ENCODE data around the gene PSMD8. TPM values are rescaled to one million over a fixed set of nuclear protein-coding genes. Genes with fewer than 3 reads are reported as not detected.
"Not testable (repeated sequence)": the region's sequence is repeated elsewhere in the genome, so short reads cannot be mapped to it uniquely, and the experiment has no call there.

Gene PSMD8
- total and polyA plus RNA-seq, 4 experiments from 2014 or later = 89.6 to 197 (median 134) TPM

- Histone ChIP-seq H3K27me3 (ENCODE audit: insufficient read depth, low read length) (no peaks in the 10 kb centered on the region), H3K4me3 (ENCODE audit: low read length in 2 of 2) (peak within 1 kb of the TSS; percentile 52 to 94), H3K36me3 (ENCODE audit: insufficient read depth, low read length) (peaks cover 4% of the 10 kb centered on the region), H3K9me3 (ENCODE audit: control insufficient read depth in 1 of 2, low read length in 2 of 2) (no peaks in the 10 kb centered on the region), H3K27ac (ENCODE audit: low read depth, low read length) (peak within 1 kb of the TSS; percentile 77), H3K4me1 (ENCODE audit: insufficient read depth, low read length) (peaks cover 15% of the 10 kb centered on the region)
- peaks cover 2 to 17% (median 13%) of the 10 kb centered on the region in 4 donors for H3K4me1 Mint-ChIP-seq
- no peaks in the 10 kb centered on the region for H3K27me3 Mint-ChIP-seq
- ChIA-PET POLR2A (ENCODE audit: partially characterized antibody) (interaction anchor here (0.6 to 4.5 kb wide), 42 partner anchors 9 to 987 kb away, joined by 3 to 77 read pairs (median 5); partner anchors contain the start of genes ACTN4, CATSPERG, ECH1 and EIF3K), CTCF (ENCODE audit: partially characterized antibody) (interaction anchor here (0.6 to 4.1 kb wide), 60 partner anchors 9 to 676 kb away, joined by 3 to 47 read pairs (median 5); partner anchors contain the start of genes ACTN4, ECH1, EIF3K and GGN)
- H3K9me3 Mint-ChIP-seq = no peaks in the 10 kb centered on the region
- H3K27ac Mint-ChIP-seq = peak within 1 kb of the TSS; percentile 88 to 97 (median 96)
- peak within 1 kb of the TSS; percentile 89 to 95 (median 90) for H3K4me3 Mint-ChIP-seq
- peak; percentile 97 to 99 (median 98) for DNase-seq
- intact Hi-C loops (cut with micrococcal nuclease) = loop anchor here (1.0 to 5.0 kb wide), 11 partner anchors 15 to 549 kb away; partner anchors contain the start of genes CATSPERG, EIF3K, GGN and MRPS12
- peaks cover 5 to 14% of the 10 kb centered on the region in 2 donors for H3K36me3 Mint-ChIP-seq
Observed at GRCh38 chr19:38402967-38403674, 28.8 kb downstream of the PSMD8 start, which contains the start of gene FAM98C. Gene FAM98C (plus strand): TSS chr19:38403093. CDS start chr19:38403154, 61 bp downstream.

- DNase-seq = no peak
- H3K4me3 Mint-ChIP-seq = peak overlapping the region; percentile 55 to 95 (median 90)
- H3K36me3 ChIP-seq (ENCODE audit: insufficient read depth, low read length) = peaks cover 4% of the 10 kb centered on the region
- no peak overlapping the region for H3K27ac ChIP-seq (ENCODE audit: low read depth, low read length)
- ChIA-PET POLR2A (ENCODE audit: partially characterized antibody) (interaction anchor here (3.4 to 4.5 kb wide), 2 partner anchors 10 to 30 kb away, joined by 39 to 77 read pairs; partner anchors contain the start of gene PSMD8), CTCF (ENCODE audit: partially characterized antibody) (interaction anchor here (0.9 to 4.1 kb wide), 7 partner anchors 30 to 526 kb away, joined by 3 to 47 read pairs (median 31); partner anchors contain the start of genes MRPS12, PSMD8 and SARS2)
- H3K27ac Mint-ChIP-seq = peak overlapping the region in 5 of 7 donors; percentile 42 to 73 (median 61)
- H3K9me3 ChIP-seq (ENCODE audit: control insufficient read depth in 1 of 2, low read length in 2 of 2) = no peaks in the 10 kb centered on the region
- H3K27me3 Mint-ChIP-seq = no peaks in the 10 kb centered on the region
- peaks cover 15% of the 10 kb centered on the region for H3K4me1 ChIP-seq (ENCODE audit: insufficient read depth, low read length)
- peaks cover 2 to 17% (median 13%) of the 10 kb centered on the region in 4 donors for H3K4me1 Mint-ChIP-seq
- no peaks in the 10 kb centered on the region for H3K27me3 ChIP-seq (ENCODE audit: insufficient read depth, low read length)
- H3K36me3 Mint-ChIP-seq = peaks cover 5 to 17% of the 10 kb centered on the region in 2 donors
- peaks cover 0 to 3% (median 0%) of the 10 kb centered on the region in 8 donors for H3K9me3 Mint-ChIP-seq
- intact Hi-C loops (cut with micrococcal nuclease) = loop anchor here (5.0 kb wide), 1 partner anchor 327 kb away; no protein-coding TSS in a partner anchor
- no peak overlapping the region for H3K4me3 ChIP-seq (ENCODE audit: low read length in 2 of 2)
Observed at GRCh38 chr19:38404858-38405257, 30.5 kb downstream of the PSMD8 start.

- Mint-ChIP-seq H3K27me3 (no peaks in the 10 kb centered on the region), H3K27ac (peak overlapping the region in 4 of 7 donors; percentile 19 to 73 (median 61)), H3K4me1 (peaks cover 2 to 17% (median 13%) of the 10 kb centered on the region in 4 donors), H3K36me3 (peaks cover 5 to 17% of the 10 kb centered on the region in 2 donors), H3K4me3 (peak overlapping the region in 5 of 8 donors; percentile 8 to 95 (median 39)), H3K9me3 (peaks cover 0 to 3% (median 0%) of the 10 kb centered on the region in 8 donors)
- Histone ChIP-seq H3K4me1 (ENCODE audit: insufficient read depth, low read length) (peaks cover 15% of the 10 kb centered on the region), H3K27ac (ENCODE audit: low read depth, low read length) (no peak overlapping the region), H3K27me3 (ENCODE audit: insufficient read depth, low read length) (no peaks in the 10 kb centered on the region), H3K4me3 (ENCODE audit: low read length in 2 of 2) (no peak overlapping the region), H3K36me3 (ENCODE audit: insufficient read depth, low read length) (peaks cover 4% of the 10 kb centered on the region), H3K9me3 (ENCODE audit: control insufficient read depth in 1 of 2, low read length in 2 of 2) (no peaks in the 10 kb centered on the region)
- ChIA-PET CTCF (ENCODE audit: partially characterized antibody) (interaction anchor here (0.9 to 4.1 kb wide), 6 partner anchors 30 to 525 kb away, joined by 3 to 47 read pairs (median 17); partner anchors contain the start of genes MRPS12, PSMD8 and SARS2), POLR2A (ENCODE audit: partially characterized antibody) (interaction anchor here (3.4 to 4.5 kb wide), 2 partner anchors 11 to 31 kb away, joined by 39 to 77 read pairs; partner anchors contain the start of gene PSMD8)
- intact Hi-C loops (cut with micrococcal nuclease) = no loop called here
- DNase-seq = no peak
Observed at GRCh38 chr19:38405276-38405675, 30.9 kb downstream of the PSMD8 start.

GRCh38 chr19:38409631-38410133, 35.3 kb downstream of the PSMD8 start:
- Histone ChIP-seq H3K27me3 (ENCODE audit: insufficient read depth, low read length) (no peaks in the 10 kb centered on the region), H3K9me3 (ENCODE audit: control insufficient read depth in 1 of 2, low read length in 2 of 2) (no peaks in the 10 kb centered on the region), H3K27ac (ENCODE audit: low read depth, low read length) (no peak overlapping the region), H3K4me3 (ENCODE audit: low read length in 2 of 2) (no peak overlapping the region), H3K36me3 (ENCODE audit: insufficient read depth, low read length) (peaks cover 4% of the 10 kb centered on the region), H3K4me1 (ENCODE audit: insufficient read depth, low read length) (peaks cover 6% of the 10 kb centered on the region)
- Mint-ChIP-seq H3K27ac (peak overlapping the region in 4 of 7 donors; percentile 17 to 88 (median 29)), H3K9me3 (peaks cover 0 to 3% (median 0%) of the 10 kb centered on the region in 8 donors), H3K4me1 (peaks cover 0 to 3% (median under 1%) of the 10 kb centered on the region in 4 donors), H3K27me3 (no peaks in the 10 kb centered on the region), H3K36me3 (peaks cover 5 to 13% of the 10 kb centered on the region in 2 donors), H3K4me3 (no peak overlapping the region)
- DNase-seq = no peak
- intact Hi-C loops (cut with micrococcal nuclease) = no loop called here
- ChIA-PET POLR2A (ENCODE audit: partially characterized antibody) (interaction anchor here (1.1 kb wide), 1 partner anchor 14 kb away, joined by 3 read pairs; no protein-coding TSS in a partner anchor), CTCF (ENCODE audit: partially characterized antibody) (no interaction called here)

GRCh38 chr19:38410407-38410806, 36.0 kb downstream of the PSMD8 start:
- H3K36me3 Mint-ChIP-seq; intact Hi-C loops (cut with micrococcal nuclease); H3K9me3 Mint-ChIP-seq; CTCF ChIA-PET (ENCODE audit: partially characterized antibody); DNase-seq; H3K9me3 ChIP-seq (ENCODE audit: control insufficient read depth in 1 of 2, low read length in 2 of 2); H3K27me3 Mint-ChIP-seq; H3K27ac ChIP-seq (ENCODE audit: low read depth, low read length); H3K4me1 ChIP-seq (ENCODE audit: insufficient read depth, low read length); H3K4me3 ChIP-seq (ENCODE audit: low read length in 2 of 2); H3K27me3 ChIP-seq (ENCODE audit: insufficient read depth, low read length); H3K36me3 ChIP-seq (ENCODE audit: insufficient read depth, low read length); H3K4me1 Mint-ChIP-seq: not testable (repeated sequence)
- Mint-ChIP-seq H3K27ac (peak overlapping the region in 2 of 7 donors; percentile 30 to 32), H3K4me3 (peak overlapping the region in 1 of 8 donors; percentile 26)
- POLR2A ChIA-PET (ENCODE audit: partially characterized antibody) = interaction anchor here (0.6 to 1.1 kb wide), 2 partner anchors 15 to 211 kb away, joined by 3 read pairs; no protein-coding TSS in a partner anchor

- Mint-ChIP-seq H3K9me3 (peaks cover 0 to 3% (median 0%) of the 10 kb centered on the region in 8 donors), H3K36me3 (peaks cover 5 to 7% of the 10 kb centered on the region in 2 donors), H3K4me3 (peak overlapping the region in 1 of 8 donors; percentile 41), H3K4me1 (no peaks in the 10 kb centered on the region), H3K27me3 (no peaks in the 10 kb centered on the region), H3K27ac (peak overlapping the region in 1 of 7 donors; percentile 43)
- H3K4me3 ChIP-seq (ENCODE audit: low read length in 2 of 2) = no peak overlapping the region
- H3K27me3 ChIP-seq (ENCODE audit: insufficient read depth, low read length) = no peaks in the 10 kb centered on the region
- CTCF ChIA-PET (ENCODE audit: partially characterized antibody) = interaction anchor here (1.7 kb wide), 1 partner anchor 8 kb away, joined by 6 read pairs; the partner anchor contains the start of gene FAM98C
- no peak overlapping the region for H3K27ac ChIP-seq (ENCODE audit: low read depth, low read length)
- H3K4me1 ChIP-seq (ENCODE audit: insufficient read depth, low read length) = no peaks in the 10 kb centered on the region
- peaks cover 4% of the 10 kb centered on the region for H3K36me3 ChIP-seq (ENCODE audit: insufficient read depth, low read length)
- POLR2A ChIA-PET (ENCODE audit: partially characterized antibody) = no interaction called here
- no peaks in the 10 kb centered on the region for H3K9me3 ChIP-seq (ENCODE audit: control insufficient read depth in 1 of 2, low read length in 2 of 2)
- no peak for DNase-seq
- intact Hi-C loops (cut with micrococcal nuclease) = no loop called here
Observed at GRCh38 chr19:38411041-38411712, 36.8 kb downstream of the PSMD8 start.
